MCF 10A (cell line): Measurements from ENCODE around the gene CHN1. TPM values are rescaled to one million over a fixed set of nuclear protein-coding genes. Genes with fewer than 3 reads are reported as not detected.

Experiments
- BruUV-seq: library from RNA; stranded (reverse); fragments of 400-500 nt; replicated peaks from 2 replicates; lab custom pipeline; 2021; lab: Mats Ljungman, UMichigan
- CTCF ChIA-PET: fragments of 300-600 bp; sonication (Branson Sonifier 250); formaldehyde crosslinking; extraction: SDS; loops from one replicate; lab custom pipeline; 2021; ENCODE audit warnings: antibody characterized with exemption, inconsistent platforms; lab: Yijun Ruan, JAX
- POLR2A ChIA-PET: fragments of 300-600, 350-650 bp; sonication (Branson Sonifier 250); formaldehyde crosslinking; extraction: SDS; loops from one replicate; lab custom pipeline; 2020; ENCODE audit warnings: antibody characterized with exemption, inconsistent platforms; lab: Yijun Ruan, JAX
- DNase-seq: peaks from one replicate; pipeline ENCODE4 v3.0.0-alpha.2; 2018; ENCODE audit not compliant: unreplicated experiment
- H3K27ac Mint-ChIP-seq: one replicate; pipeline ENCODE4 v1.8.0; 2022; ENCODE audit warnings: mild to moderate bottlenecking, low read depth, mixed read lengths; ENCODE audit not compliant: unreplicated experiment
- H3K27me3 Mint-ChIP-seq: one replicate; pipeline ENCODE4 v1.8.0; 2022; ENCODE audit warnings: mixed read lengths; ENCODE audit not compliant: insufficient read depth, unreplicated experiment
- H3K36me3 Mint-ChIP-seq: one replicate; pipeline ENCODE4 v1.8.0; 2022; ENCODE audit warnings: mild to moderate bottlenecking, moderate library complexity, mixed read lengths; ENCODE audit not compliant: insufficient read depth, unreplicated experiment
- H3K4me1 Mint-ChIP-seq: one replicate; pipeline ENCODE4 v1.8.0; 2022; ENCODE audit warnings: mixed read lengths; ENCODE audit not compliant: insufficient read depth, unreplicated experiment
- H3K4me3 Mint-ChIP-seq: one replicate; pipeline ENCODE4 v1.8.0; 2022; ENCODE audit warnings: mild to moderate bottlenecking, moderate library complexity, mixed read lengths; ENCODE audit not compliant: unreplicated experiment
- H3K9me3 Mint-ChIP-seq: one replicate; pipeline ENCODE4 v1.8.0; 2022; ENCODE audit warnings: mixed read lengths; ENCODE audit not compliant: unreplicated experiment
- CTCF ChIP-seq: fragments of 200-600 bp; IDR thresholded peaks from one replicate; pipeline ENCODE4 v1.8.0; 2022; ENCODE audit warnings: antibody characterized with exemption, mild to moderate bottlenecking; ENCODE audit not compliant: unreplicated experiment
- intact Hi-C: fragments of 100-400 bp; cut with micrococcal nuclease; formaldehyde crosslinking; loops from 2 replicates; pipeline ENCODE4 v1.14.1; 2022
- total RNA-seq: library from RNA; stranded (reverse); gene quantifications from 2 replicates; pipeline ENCODE4 v1.2.3, GENCODE V29; 2022

CHN1 gene
- total RNA-seq, 1 experiment from 2014 or later, result 6.0 TPM

- ChIA-PET CTCF (interaction anchor here (0.5 to 1.1 kb wide), 4 partner anchors 13 to 287 kb away, joined by 3 to 6 read pairs (median 4); no protein-coding TSS in a partner anchor), POLR2A (interaction anchor here (0.6 kb wide), 1 partner anchor 233 kb away, joined by 3 read pairs; no protein-coding TSS in a partner anchor)
- H3K9me3 Mint-ChIP-seq, result no peaks in the 10 kb centered on the region
- no peaks in the 10 kb centered on the region for H3K4me1 Mint-ChIP-seq
- no peak overlapping the region for H3K4me3 Mint-ChIP-seq
- H3K27ac Mint-ChIP-seq, result no peak overlapping the region
- intact Hi-C loops, result no loop called here
- BruUV-seq, result no TSS peak
- TF ChIP-seq CTCF, result no peak
- H3K27me3 Mint-ChIP-seq, result peaks cover 19% of the 10 kb centered on the region
- no peak for DNase-seq
- H3K36me3 Mint-ChIP-seq, result no peaks in the 10 kb centered on the region
These were observed 2.5 kb downstream of the CHN1 start for GRCh38 chr2:175002547-175003274.

GRCh38 chr2:175001566-175001965 lies 3.6 kb downstream of the CHN1 start:
- no peaks in the 10 kb centered on the region for H3K36me3 Mint-ChIP-seq
- no peak overlapping the region for H3K27ac Mint-ChIP-seq
- intact Hi-C loops, result no loop called here
- peaks cover 4% of the 10 kb centered on the region for H3K4me1 Mint-ChIP-seq
- no TSS peak for BruUV-seq
- no peaks in the 10 kb centered on the region for H3K9me3 Mint-ChIP-seq
- no peak for DNase-seq
- peaks cover 8% of the 10 kb centered on the region for H3K27me3 Mint-ChIP-seq
- no peak for TF ChIP-seq CTCF
- no peak overlapping the region for H3K4me3 Mint-ChIP-seq
- CTCF ChIA-PET, result interaction anchor here (0.7 kb wide), 1 partner anchor 252 kb away, joined by 3 read pairs; no protein-coding TSS in a partner anchor
- POLR2A ChIA-PET, result interaction anchor here (0.5 kb wide), 1 partner anchor 59 kb away, joined by 3 read pairs; no protein-coding TSS in a partner anchor

GRCh38 chr2:174997110-174997509 lies 8.1 kb downstream of the CHN1 start:
- no peaks in the 10 kb centered on the region for H3K27me3 Mint-ChIP-seq
- H3K9me3 Mint-ChIP-seq, result no peaks in the 10 kb centered on the region
- H3K27ac Mint-ChIP-seq, result peak overlapping the region; percentile 4
- no peaks in the 10 kb centered on the region for H3K36me3 Mint-ChIP-seq
- BruUV-seq, result no TSS peak
- no peak for TF ChIP-seq CTCF
- POLR2A ChIA-PET, result interaction anchor here (1.2 to 1.4 kb wide), 3 partner anchors 8 to 150 kb away, joined by 3 to 5 read pairs (median 3); partner anchors contain the start of gene CHN1
- intact Hi-C loops, result no loop called here
- CTCF ChIA-PET, result interaction anchor here (0.6 to 2.4 kb wide), 7 partner anchors 8 to 248 kb away, joined by 3 to 9 read pairs (median 3); partner anchors contain the start of gene CHN1
- DNase-seq, result no peak
- H3K4me3 Mint-ChIP-seq, result no peak overlapping the region
- H3K4me1 Mint-ChIP-seq, result peaks cover 4% of the 10 kb centered on the region

GRCh38 chr2:174996622-174997021 lies 8.6 kb downstream of the CHN1 start:
- H3K36me3 Mint-ChIP-seq, result no peaks in the 10 kb centered on the region
- no peak overlapping the region for H3K27ac Mint-ChIP-seq
- no peak for DNase-seq
- H3K4me1 Mint-ChIP-seq, result peaks cover 4% of the 10 kb centered on the region
- intact Hi-C loops, result no loop called here
- ChIA-PET POLR2A (interaction anchor here (1.3 to 1.4 kb wide), 2 partner anchors 9 to 150 kb away, joined by 3 to 5 read pairs; partner anchors contain the start of gene CHN1), CTCF (interaction anchor here (0.6 to 2.4 kb wide), 7 partner anchors 9 to 1083 kb away, joined by 3 to 9 read pairs (median 3); partner anchors contain the start of gene CHN1)
- no peak overlapping the region for H3K4me3 Mint-ChIP-seq
- TF ChIP-seq CTCF, result no peak
- H3K9me3 Mint-ChIP-seq, result no peaks in the 10 kb centered on the region
- H3K27me3 Mint-ChIP-seq, result no peaks in the 10 kb centered on the region
- BruUV-seq, result no TSS peak
